NT2/D1 (cell line): Measurements from ENCODE around the gene ALPK3.

Experiments
- SUZ12 ChIP-seq: IDR thresholded peaks from 2 replicates; pipeline ENCODE4 v1.6.1; 2011; ENCODE audit not compliant: insufficient read length, insufficient read depth; ENCODE audit errors: extremely low read depth
- YY1 ChIP-seq: IDR thresholded peaks from 2 replicates; pipeline ENCODE4 v1.6.1; 2011; ENCODE audit not compliant: insufficient read length, insufficient read depth
- ZNF274 ChIP-seq: IDR thresholded peaks from 2 replicates; pipeline ENCODE4 v1.6.1; 2011; ENCODE audit warnings: mild to moderate bottlenecking, low read depth, low read length

GRCh38 chr15:84817466-84818081 lies 418 bp downstream of the ALPK3 start:
- TF ChIP-seq YY1 (no peak), SUZ12 (no peak), ZNF274 (no peak)
